ENCODE results near the gene ETV3L. TPM values are rescaled to one million over a fixed set of nuclear protein-coding genes. Genes with fewer than 3 reads are reported as not detected.
A peak's percentile ranks its signal among the peaks of the same experiment; 100 is the strongest.
"Not testable (repeated sequence)": the region's sequence is repeated elsewhere in the genome, so short reads cannot be mapped to it uniquely, and the experiment has no call there.

ETV3L gene
- total RNA-seq, 1 donor from 2014 or later: not detected

DNA sequence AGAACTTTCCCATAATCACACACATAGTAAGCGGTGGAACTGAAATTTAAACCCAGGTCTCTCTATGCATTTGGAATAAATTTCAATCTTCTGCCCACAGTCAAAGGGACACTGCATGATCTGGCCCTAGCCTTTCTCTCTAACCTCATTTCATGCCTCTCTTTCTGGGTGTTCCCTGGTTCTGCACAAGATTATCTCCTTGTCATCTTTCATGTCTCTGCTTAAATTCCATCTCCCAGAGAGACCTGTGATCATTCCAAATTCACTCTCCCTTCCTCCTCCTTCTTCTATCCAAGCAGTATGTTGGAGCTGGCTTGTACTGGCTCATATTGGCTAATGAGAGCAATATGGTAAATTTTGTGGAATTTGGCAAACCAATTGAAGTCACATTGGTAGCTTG, 22.2 kb downstream of the ETV3L start:
- Mint-ChIP-seq H3K4me3 (ENCODE audit: unreplicated experiment) (no peak overlapping the region), H3K36me3 (ENCODE audit: low read depth, unreplicated experiment) (no peaks in the 10 kb centered on the region), H3K27me3 (ENCODE audit: low read depth, unreplicated experiment) (peaks cover 10% of the 10 kb centered on the region), H3K9me3 (ENCODE audit: unreplicated experiment) (peaks cover 2% of the 10 kb centered on the region), H3K4me1 (ENCODE audit: low read depth, unreplicated experiment) (no peaks in the 10 kb centered on the region), H3K27ac (ENCODE audit: unreplicated experiment) (no peak overlapping the region)
- Histone ChIP-seq H3K9ac (ENCODE audit: low read length) (no peak overlapping the region), H3K79me2 (ENCODE audit: insufficient read depth, low read length) (no peaks in the 10 kb centered on the region), H3K9me3 (ENCODE audit: insufficient read depth, low read depth, low read length) (no peaks in the 10 kb centered on the region), H3K36me3 (ENCODE audit: insufficient read depth, low read length) (no peaks in the 10 kb centered on the region), H2AFZ (ENCODE audit: low read depth, low read length) (no peak overlapping the region), H3K4me2 (ENCODE audit: low read length) (no peak overlapping the region), H3K4me3 (ENCODE audit: insufficient read depth, low read depth, low read length) (no peak overlapping the region), H3K27ac (ENCODE audit: low read depth, low read length) (no peak overlapping the region), H3K4me1 (ENCODE audit: insufficient read depth, low read length) (no peaks in the 10 kb centered on the region), H3K27me3 (ENCODE audit: insufficient read depth, low read length) (peaks cover 2% of the 10 kb centered on the region), H4K20me1 (ENCODE audit: insufficient read depth, low read length) (no peaks in the 10 kb centered on the region)
- no peak for FAIRE-seq
- DNase-seq (ENCODE audit: low read depth): no peak
- TF ChIP-seq, protein P1, sequence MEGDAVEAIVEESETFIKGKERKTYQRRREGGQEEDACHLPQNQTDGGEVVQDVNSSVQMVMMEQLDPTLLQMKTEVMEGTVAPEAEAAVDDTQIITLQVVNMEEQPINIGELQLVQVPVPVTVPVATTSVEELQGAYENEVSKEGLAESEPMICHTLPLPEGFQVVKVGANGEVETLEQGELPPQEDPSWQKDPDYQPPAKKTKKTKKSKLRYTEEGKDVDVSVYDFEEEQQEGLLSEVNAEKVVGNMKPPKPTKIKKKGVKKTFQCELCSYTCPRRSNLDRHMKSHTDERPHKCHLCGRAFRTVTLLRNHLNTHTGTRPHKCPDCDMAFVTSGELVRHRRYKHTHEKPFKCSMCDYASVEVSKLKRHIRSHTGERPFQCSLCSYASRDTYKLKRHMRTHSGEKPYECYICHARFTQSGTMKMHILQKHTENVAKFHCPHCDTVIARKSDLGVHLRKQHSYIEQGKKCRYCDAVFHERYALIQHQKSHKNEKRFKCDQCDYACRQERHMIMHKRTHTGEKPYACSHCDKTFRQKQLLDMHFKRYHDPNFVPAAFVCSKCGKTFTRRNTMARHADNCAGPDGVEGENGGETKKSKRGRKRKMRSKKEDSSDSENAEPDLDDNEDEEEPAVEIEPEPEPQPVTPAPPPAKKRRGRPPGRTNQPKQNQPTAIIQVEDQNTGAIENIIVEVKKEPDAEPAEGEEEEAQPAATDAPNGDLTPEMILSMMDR (IDR thresholded peaks at IDR 0.05; ENCODE audit: insufficient read depth, low read depth, low read length): no peak
- no peak for TF ChIP-seq EZH2 (IDR thresholded peaks at IDR 0.05; ENCODE audit: insufficient read depth, low read length)

DNA sequence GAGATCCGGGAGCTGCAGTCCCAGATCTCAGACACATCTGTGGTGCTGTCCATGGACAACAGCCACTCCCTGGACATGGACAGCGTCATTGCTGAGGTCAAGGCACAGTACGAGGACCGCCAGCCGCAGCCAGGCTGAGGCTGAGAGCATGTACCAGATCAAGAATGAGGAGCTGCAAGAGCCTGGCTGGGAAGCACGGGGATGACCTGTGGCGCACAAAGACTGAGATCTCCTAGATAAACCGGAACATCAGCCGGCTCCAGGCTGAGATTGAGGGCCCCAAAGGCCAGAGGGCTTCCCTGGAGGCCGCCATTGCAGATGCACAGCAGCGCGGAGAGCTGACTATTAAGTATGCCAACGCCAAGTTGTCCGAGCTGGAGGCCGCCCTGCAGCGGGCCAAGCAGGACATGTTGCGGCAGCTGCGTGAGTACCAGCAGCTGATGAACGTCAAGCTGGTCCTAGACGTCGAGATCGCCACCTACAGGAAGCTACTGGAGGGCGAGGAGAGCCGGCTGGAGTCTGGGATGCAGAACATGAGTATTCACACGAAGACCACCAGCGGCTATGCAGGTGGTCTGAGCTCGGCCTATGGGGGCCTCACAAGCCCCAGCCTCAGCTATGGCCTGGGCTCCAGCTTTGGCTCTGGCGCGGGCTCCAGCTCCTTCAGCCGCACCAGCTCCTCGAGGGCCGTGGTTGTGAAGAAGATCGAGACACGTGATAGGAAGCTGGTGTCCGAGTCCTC, 25.5 kb downstream of the ETV3L start:
- no peaks in the 10 kb centered on the region for H3K79me2 ChIP-seq (ENCODE audit: insufficient read depth, low read length)
- H3K4me3 ChIP-seq (ENCODE audit: insufficient read depth, low read depth, low read length): no peak overlapping the region
- peak overlapping the region; percentile 50 for H3K4me2 ChIP-seq (ENCODE audit: low read length)
- DNase-seq (ENCODE audit: low read depth): peak; percentile 10
- TF ChIP-seq EZH2 (IDR thresholded peaks at IDR 0.05; ENCODE audit: insufficient read depth, low read length): no peak
- TF ChIP-seq, protein P1 (IDR thresholded peaks at IDR 0.05; ENCODE audit: insufficient read depth, low read depth, low read length): peak; percentile 25
- H3K27ac ChIP-seq (ENCODE audit: low read depth, low read length): no peak overlapping the region
- no peak overlapping the region for H3K9ac ChIP-seq (ENCODE audit: low read length)
- Mint-ChIP-seq H3K4me3 (ENCODE audit: unreplicated experiment) (no peak overlapping the region), H3K27me3 (ENCODE audit: low read depth, unreplicated experiment) (peaks cover 8% of the 10 kb centered on the region), H3K4me1 (ENCODE audit: low read depth, unreplicated experiment) (no peaks in the 10 kb centered on the region), H3K36me3 (ENCODE audit: low read depth, unreplicated experiment) (no peaks in the 10 kb centered on the region), H3K27ac (ENCODE audit: unreplicated experiment) (no peak overlapping the region), H3K9me3 (ENCODE audit: unreplicated experiment) (peaks cover 2% of the 10 kb centered on the region)
- H2AFZ ChIP-seq (ENCODE audit: low read depth, low read length): peak overlapping the region; percentile 63
- no peaks in the 10 kb centered on the region for H4K20me1 ChIP-seq (ENCODE audit: insufficient read depth, low read length)
- H3K4me1 ChIP-seq (ENCODE audit: insufficient read depth, low read length): no peaks in the 10 kb centered on the region
- no peaks in the 10 kb centered on the region for H3K9me3 ChIP-seq (ENCODE audit: insufficient read depth, low read depth, low read length)
- no peaks in the 10 kb centered on the region for H3K36me3 ChIP-seq (ENCODE audit: insufficient read depth, low read length)
- peaks cover 6% of the 10 kb centered on the region for H3K27me3 ChIP-seq (ENCODE audit: insufficient read depth, low read length)
- FAIRE-seq: no peak

DNA sequence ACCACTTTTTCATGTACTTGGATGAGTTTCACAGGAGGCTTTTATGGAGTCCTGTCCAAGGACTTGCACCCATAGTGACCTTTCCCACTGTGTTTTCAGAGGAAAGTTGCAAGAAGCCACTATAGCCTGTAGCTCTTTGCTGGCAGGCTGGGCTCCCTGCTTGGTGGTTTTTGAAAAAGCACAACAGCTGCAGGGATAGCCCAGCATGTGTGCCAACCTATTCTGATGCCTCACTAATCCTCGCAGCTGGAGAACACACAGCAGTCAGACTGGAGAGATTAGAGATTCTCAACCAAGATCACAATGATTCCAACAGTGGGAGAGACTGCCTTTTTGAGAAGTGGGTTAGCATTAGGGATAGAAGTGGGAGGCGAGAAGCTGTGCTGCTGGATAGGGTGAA, 30.0 kb downstream of the ETV3L start:
- Mint-ChIP-seq H3K36me3 (ENCODE audit: low read depth, unreplicated experiment) (no peaks in the 10 kb centered on the region), H3K9me3 (ENCODE audit: unreplicated experiment) (no peaks in the 10 kb centered on the region), H3K4me3 (ENCODE audit: unreplicated experiment) (no peak overlapping the region), H3K4me1 (ENCODE audit: low read depth, unreplicated experiment) (peaks cover 2% of the 10 kb centered on the region), H3K27me3 (ENCODE audit: low read depth, unreplicated experiment) (peaks cover 10% of the 10 kb centered on the region), H3K27ac (ENCODE audit: unreplicated experiment) (no peak overlapping the region)
- Histone ChIP-seq H3K9ac (ENCODE audit: low read length) (no peak overlapping the region), H2AFZ (ENCODE audit: low read depth, low read length) (no peak overlapping the region), H3K36me3 (ENCODE audit: insufficient read depth, low read length) (no peaks in the 10 kb centered on the region), H3K27me3 (ENCODE audit: insufficient read depth, low read length) (peaks cover 13% of the 10 kb centered on the region), H3K79me2 (ENCODE audit: insufficient read depth, low read length) (no peaks in the 10 kb centered on the region), H3K9me3 (ENCODE audit: insufficient read depth, low read depth, low read length) (no peaks in the 10 kb centered on the region), H4K20me1 (ENCODE audit: insufficient read depth, low read length) (no peaks in the 10 kb centered on the region), H3K27ac (ENCODE audit: low read depth, low read length) (no peak overlapping the region), H3K4me3 (ENCODE audit: insufficient read depth, low read depth, low read length) (no peak overlapping the region), H3K4me1 (ENCODE audit: insufficient read depth, low read length) (no peaks in the 10 kb centered on the region), H3K4me2 (ENCODE audit: low read length) (no peak overlapping the region)
- FAIRE-seq (no peak), DNase-seq (ENCODE audit: low read depth) (no peak)
- TF ChIP-seq, protein P1 (IDR thresholded peaks at IDR 0.05; ENCODE audit: insufficient read depth, low read depth, low read length): no peak
- no peak for TF ChIP-seq EZH2 (IDR thresholded peaks at IDR 0.05; ENCODE audit: insufficient read depth, low read length)

DNA sequence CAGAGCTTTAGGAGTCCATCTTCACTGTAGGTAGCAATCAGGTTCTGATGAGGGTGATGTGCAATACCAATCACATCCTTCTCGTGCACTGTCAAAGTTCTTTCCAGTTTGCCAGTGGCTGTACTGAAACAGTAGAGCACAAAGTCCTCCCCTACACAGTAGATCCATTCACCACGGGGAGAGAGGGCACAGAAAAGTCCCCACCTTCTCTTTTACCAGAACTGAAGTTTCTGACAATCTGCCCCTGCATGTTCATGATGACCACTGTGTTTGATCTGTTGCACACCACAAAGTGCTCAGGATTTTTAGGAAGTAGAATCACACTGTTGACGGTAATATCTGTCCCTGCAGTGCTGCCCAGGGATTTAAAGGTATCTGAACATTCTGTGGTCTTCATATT, 40.4 kb downstream of the ETV3L start:
- H3K27me3 Mint-ChIP-seq (ENCODE audit: low read depth, unreplicated experiment); DNase-seq (ENCODE audit: low read depth); H3K36me3 Mint-ChIP-seq (ENCODE audit: low read depth, unreplicated experiment); H3K36me3 ChIP-seq (ENCODE audit: insufficient read depth, low read length); H3K9me3 ChIP-seq (ENCODE audit: insufficient read depth, low read depth, low read length); H3K4me1 ChIP-seq (ENCODE audit: insufficient read depth, low read length); H3K9me3 Mint-ChIP-seq (ENCODE audit: unreplicated experiment); H3K4me3 ChIP-seq (ENCODE audit: insufficient read depth, low read depth, low read length); H4K20me1 ChIP-seq (ENCODE audit: insufficient read depth, low read length); H3K4me3 Mint-ChIP-seq (ENCODE audit: unreplicated experiment); H3K79me2 ChIP-seq (ENCODE audit: insufficient read depth, low read length); H3K27ac ChIP-seq (ENCODE audit: low read depth, low read length); H3K27me3 ChIP-seq (ENCODE audit: insufficient read depth, low read length); H2AFZ ChIP-seq (ENCODE audit: low read depth, low read length); H3K4me2 ChIP-seq (ENCODE audit: low read length); H3K27ac Mint-ChIP-seq (ENCODE audit: unreplicated experiment); H3K4me1 Mint-ChIP-seq (ENCODE audit: low read depth, unreplicated experiment); H3K9ac ChIP-seq (ENCODE audit: low read length): not testable (repeated sequence)
- FAIRE-seq: peak; percentile 13
